NCI-H1436 (cell line): Measurements from ENCODE around the gene ZC3H7A.
"Not testable (repeated sequence)": the region's sequence is repeated elsewhere in the genome, so short reads cannot be mapped to it uniquely, and the experiment has no call there.

ENCODE experiments used
- DNase-seq: peaks from one replicate; lab custom pipeline; 2025; lab: John Stamatoyannopoulos, UW

The ZC3H7A gene

DNA sequence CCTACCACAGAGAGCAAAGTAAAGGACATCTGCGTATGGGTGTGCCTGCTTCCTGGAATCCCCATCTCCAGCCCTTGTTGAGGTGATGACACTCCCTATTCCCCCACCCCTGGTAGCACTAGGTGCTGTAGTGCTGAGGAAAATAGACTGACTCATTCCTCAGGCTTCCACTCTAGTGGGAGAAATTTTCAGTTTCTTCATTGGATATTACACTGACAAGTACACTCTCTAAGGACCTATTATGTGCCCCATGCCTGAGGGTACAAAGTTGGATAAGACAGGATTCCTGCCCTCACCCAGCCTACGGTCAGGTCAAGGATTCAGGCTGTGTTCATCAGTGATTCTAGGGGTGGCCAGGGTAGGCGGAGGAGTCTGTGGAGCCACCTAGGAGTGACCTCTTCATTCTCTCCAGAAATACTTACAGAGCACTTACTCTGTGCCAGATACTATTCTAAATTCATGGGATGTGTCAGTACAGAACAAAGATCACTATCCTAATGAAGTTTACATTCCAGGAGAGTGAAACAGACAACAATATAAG, 4.5 kb upstream of the ZC3H7A start:
- no peak for DNase-seq

DNA sequence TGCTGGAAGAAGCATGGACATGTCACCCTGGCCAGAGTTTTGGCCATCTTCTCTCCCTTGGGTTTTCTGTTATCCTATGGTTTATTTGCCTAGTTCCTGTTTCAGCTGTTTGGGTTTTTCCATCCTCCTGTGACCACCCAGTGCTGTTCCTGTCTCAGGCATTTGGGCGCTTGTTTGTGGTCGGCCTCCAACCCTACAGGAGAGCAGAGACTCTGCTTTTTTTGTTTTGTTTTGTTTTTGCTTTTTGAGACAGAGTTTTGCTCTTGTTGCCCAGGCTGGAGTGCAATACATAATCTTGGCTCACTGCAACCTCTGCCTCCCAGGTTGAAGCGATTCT, 3.3 kb upstream of the ZC3H7A start:
- no peak for DNase-seq

DNA sequence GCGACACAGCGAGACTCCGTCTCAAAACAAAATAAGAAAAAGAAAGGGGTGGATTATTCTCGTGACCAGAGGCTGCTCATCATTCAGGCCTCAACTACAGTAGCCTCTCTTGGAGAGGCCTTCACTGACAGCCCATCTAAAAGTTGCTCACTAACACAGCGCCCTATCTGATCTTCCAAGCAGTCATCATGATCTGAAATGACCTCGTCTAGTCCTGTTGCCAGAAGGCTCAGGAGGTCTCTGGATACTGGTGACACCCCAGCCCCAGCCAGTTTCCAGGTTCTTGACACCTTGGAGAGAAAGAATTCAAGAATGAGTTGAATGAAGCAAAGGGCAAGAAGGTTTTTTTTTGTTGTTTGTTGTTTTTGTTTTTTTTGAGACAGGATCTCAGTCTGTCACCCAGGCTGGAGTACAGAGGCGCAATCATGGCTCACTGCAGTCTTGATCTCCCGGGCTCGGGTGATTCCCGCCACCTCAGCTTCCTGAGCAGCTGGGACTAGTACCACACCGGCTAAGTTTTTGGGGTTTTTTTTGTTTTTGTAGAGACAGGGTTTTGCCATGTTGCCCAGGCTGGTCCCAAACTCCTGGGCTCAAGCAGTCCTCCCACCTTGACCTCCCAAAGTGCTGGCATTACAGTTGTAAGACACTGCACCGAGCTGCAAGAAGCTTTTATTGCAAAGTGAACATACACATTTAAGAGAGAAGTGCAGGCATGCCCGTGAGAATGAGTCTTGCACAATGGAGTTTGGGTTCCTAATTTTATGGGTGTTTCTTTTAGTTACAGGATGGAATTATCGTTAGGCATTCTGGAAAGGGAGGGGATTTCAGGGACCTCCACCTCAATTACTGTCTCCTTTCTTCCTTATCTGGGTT, 2.7 kb upstream of the ZC3H7A start:
- no peak for DNase-seq

DNA sequence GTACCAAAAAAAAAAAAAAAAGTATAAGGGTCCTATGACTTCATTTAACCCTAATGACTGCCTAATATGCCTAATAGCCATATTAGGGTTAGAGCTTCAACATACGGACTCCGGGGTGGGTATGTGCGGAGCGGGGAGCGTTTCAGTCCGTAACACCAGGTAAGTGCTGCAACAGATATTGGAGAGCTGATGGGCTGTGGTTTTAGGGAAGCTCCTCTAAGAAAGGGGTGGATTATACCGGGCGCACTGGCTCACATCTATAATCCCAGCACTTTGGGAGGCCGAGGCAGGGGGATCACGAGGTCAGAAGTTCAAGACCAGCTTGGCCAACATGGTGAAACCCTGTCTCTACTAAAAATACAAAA, 1.9 kb upstream of the ZC3H7A start:
- no peak for DNase-seq

DNA sequence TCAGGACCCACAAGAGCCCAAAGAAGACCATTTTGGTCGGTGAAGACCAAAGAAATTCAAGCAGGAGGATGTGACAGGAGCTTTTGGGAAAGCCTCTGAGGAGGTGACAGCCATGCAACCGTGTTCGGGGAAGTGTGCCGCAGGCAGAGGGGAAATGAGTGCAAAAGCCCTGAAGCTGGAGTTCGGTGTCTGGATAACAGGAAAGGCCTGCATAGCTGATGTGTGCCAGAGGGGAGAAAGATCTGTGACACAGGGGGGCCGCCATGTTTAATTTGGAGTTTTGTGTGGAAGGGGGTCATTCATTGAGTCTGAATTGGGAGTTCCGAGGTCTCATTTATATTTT, 870 bp upstream of the ZC3H7A start:
- DNase-seq, result no peak

DNA sequence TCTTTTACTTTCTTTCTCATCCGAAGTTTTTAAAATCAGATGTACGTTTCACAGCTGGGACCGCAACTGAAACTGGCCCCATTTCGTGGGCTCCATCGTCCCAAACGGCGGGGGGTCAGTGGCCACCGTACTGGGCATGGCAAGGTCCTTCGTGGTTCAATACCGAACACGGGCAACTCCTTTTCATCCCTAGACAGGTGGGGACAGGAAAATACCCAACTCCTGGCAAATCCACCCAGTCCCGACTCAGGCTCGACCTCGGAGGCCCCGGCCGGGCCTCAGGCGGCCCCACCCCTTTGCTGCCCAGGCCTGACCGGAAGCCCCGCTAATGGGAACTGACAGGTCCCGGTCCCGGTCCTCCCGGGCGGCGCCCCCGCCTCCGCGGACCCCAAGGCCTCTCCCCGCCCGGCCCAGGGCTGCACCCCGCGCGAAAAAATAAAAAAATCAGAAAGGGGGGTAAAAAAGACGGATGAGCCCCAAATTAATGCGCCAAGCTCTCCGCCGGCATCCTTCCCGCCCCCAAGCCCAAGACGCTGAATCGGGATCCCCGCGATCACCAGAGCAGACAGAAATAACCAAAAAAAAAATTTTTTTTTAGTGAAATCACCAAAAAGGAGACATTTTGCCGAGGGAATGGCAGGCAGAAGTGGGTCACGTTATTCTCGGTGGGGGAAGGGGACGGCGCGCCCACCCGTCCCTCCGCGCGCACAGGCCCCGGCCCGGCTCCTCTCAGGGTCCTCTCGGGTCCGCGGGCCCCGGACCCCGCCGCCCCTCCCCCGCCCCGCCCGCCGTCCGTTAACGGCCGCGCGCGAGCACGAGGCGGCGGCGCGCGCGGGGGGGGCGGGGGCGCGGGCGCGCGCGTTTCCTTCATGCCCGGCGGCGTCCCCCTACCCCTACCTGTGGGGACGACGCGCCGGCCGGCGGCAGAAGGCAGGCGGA, 562 bp downstream of the ZC3H7A start:
- no peak for DNase-seq

DNA sequence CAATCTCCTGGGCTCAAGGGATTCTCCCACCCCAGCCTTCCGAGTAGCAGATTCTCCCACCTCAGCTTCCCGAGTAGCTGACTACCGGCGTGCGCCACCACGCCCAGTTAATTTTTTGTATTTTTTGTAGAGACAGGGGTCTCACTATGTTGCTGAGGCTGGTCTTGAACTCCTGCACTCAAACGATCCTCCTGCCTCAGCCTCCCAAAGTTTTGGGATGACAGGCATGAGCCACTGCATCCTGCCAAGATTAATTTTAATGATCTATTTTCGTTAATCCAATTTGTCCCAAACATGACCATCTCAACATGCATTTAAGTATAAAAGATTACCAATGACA, 1.2 kb downstream of the ZC3H7A start:
- DNase-seq, result no peak

DNA sequence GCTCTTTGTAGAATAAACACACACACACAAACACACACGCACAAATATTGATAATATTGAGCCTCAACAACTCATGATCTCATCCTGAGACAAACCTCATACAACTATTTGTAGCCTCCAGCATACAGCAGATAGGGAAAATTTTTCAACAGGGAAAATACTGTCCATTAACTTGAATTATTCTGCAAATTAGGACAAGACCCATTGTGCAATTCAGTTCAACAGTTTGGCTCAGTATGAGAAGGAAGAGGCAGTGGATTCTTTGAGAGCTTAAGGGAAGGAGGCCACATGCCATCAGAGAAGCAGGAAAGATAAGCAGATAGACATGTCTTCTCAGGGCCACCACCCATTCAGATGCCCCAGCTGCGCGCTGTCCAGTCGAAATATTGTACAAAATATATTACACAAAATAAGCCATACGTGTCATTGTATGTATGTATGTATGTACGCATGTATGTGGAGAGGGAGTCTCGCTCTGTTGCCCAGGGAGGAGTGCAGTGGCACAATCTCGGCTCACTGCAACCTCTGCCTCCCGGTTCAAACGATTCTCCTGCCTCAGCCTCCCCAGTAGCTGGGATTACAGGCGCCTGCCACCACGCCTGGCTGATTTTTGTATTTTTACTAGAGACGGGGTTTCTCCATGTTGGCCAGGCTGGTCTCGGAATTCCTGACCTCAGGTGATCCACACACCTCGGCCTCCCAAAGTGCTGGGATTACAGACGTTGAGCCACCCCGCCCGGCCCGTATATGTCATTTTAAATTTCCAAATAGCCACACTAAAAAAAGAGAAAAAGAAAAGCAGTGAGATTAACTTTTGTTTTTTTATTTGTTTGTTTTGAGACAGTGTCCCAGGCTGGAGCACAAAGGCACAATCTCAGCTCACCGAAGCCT, 1.8 kb downstream of the ZC3H7A start:
- DNase-seq, result no peak

DNA sequence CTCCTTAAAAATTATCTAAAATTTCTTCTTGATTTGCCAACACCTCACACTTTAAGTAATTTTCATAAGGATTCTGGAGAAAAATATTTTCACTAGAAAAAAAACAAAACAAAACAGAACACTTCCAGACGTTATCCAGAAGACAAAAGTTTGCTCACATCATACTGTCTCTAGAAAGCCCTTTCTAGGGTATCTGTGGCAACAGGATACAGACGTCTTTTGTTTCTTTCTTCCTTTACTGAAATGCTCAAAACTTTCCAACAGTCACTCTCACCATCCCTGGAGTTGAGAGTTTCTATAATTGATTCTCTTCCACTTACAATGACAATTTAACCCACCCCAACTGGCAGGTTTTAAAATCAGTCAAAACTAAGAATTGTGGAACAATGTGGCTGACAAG, 2.6 kb downstream of the ZC3H7A start:
- DNase-seq, result no peak

DNA sequence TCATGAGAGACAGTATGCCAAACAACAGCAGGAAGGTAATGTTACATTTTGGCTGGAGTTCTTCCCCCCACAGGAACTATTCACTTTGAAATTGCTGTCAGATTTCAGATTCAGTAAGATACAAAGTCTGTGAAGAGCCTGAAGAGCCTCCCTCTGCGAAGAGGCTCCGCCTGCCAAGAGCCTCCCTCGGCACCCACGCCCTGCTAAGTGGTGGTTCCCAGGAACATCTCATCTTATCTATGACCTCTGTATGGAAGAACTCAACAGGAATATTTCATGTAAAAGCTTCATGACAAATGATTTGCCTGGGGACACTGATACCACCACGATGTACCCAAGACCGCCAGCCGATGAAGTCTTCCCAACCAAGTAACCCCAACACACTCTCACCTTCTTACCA, 3.2 kb downstream of the ZC3H7A start:
- no peak for DNase-seq

DNA sequence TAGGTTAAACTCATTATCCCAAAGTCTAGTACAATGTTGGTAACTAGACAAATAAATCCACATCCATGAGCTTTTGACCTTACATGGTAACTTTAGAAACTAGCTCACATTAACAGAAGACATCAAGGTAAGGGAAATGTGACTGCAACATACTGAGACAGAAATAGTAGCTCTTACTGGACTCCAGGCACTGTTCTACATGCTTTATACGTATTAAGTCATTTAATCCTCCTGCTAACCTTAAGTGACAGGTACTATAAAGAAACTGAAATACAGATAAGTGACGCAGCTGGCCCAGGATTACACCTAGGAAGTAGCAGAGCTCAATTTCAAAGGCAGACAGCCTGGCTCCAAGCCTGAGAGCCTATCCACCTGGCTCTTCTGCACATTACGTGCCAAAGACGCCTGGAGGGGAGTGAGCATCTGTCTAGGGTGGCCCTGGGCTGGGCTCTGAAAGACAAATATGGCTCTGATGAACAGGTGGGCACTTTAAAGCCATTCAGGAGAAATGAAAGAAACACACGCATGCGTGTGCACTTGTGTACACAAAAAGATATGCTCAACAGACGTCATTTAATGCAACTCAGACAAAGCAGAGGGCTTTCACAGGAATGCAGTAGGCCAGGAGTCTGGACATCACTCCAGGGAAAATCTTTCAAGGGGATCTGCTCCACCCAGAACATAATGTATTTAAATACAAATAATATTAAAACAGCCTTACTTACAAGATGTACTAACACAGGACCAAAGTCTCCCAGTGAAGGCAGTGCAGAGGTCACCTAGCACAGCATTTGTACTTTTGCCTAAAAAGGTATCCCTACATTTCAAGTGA, 4.4 kb downstream of the ZC3H7A start:
- DNase-seq, result peak; percentile 95

DNA sequence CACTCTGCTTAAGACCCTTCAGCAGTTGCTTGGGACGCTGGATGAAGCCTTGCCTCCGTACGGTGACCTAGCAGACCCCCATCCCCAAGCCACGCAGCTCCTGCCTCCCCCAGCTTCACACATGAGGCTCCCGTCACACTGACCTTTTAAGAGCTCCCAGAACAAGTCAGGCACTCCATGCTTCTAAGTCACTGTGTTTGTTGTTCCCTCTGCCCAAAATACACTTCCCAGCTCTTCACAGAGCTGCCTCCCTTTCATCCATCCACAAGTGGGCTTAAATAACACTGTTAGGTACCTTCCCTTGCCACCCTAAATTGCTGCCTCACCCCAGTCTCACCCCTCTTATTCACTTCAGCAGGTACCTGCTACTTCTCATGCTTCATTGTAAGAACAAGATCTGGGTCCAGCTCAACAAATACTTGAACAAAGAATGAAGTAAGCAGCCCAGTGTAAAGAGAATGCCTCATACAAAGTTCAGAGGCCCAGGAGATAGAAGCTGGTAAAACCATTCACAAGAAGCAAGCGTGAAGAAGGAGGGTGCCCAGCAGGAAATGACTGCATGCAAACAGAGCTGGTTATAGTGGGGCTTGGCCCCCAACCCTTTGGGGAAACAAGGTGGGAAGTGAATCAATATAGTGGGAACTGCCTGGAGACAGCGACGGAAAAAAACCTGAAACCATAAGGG, 5.8 kb downstream of the ZC3H7A start:
- DNase-seq, result peak; percentile 29

DNA sequence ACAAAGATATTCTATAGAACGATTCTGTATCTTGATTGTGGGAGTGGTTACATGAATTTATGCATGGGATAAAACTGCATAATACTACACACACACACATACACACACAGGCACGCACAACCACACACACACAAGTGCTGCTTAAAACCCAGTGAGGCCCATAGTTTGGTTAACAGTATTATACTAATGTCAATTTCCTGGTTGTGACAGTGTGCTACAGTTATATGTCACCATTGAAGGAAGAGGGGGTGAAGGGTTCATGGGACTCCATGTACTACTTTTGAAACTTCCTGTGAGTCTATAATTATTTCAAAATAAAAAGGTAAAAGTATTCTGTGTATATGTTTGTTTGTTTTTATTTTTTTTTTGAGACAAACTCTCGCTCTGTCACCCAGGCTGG, 8.1 kb downstream of the ZC3H7A start:
- no peak for DNase-seq

DNA sequence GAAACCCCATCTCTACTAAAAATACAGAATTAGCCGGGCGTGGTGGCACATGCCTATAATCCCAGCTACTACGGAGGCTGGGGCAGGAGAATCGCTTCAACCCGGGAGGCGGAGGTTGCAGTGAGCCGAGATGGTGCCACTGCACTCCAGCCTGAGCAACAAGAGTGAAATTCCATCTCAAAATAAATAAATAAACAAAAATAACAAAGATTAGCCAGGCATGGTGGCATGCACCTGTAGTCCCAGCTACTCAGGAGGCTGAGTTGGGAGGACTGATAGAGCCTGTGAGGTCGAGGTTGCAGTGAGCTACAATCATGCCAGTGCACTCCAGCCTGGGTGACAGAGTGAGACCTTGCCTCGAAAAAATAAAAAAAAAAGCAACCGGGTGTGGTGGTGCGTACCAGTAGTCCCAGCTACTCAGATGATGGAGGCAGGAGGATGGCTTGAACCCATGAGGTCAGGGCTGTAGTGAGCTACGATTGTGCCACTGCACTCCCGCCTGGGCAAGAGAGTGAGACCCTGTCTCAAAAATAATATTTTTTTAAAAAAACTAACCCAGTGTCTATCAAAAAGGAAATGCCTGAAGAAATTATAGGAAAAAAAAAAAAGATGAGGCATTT, 12.0 kb downstream of the ZC3H7A start:
- not testable (repeated sequence) for DNase-seq

DNA sequence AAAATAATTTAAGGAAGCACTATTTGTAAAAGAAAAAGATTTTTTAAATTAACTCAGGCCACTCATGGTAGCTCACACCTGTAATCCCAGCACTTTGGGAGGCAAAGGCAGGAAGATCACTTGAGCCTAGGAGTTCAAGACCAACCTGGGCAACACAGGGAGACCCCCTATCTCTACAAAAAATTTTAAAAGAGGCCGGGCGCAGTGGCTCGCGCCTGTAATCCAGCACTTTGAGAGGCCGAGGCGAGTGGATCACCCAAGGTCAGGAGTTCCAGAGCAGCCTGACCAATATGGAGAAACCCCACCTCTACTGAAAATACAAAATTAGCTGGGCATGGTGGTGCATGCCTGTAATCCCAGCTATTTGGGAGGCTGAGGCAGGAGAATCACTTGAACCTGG, 12.7 kb downstream of the ZC3H7A start:
- DNase-seq, result not testable (repeated sequence)

DNA sequence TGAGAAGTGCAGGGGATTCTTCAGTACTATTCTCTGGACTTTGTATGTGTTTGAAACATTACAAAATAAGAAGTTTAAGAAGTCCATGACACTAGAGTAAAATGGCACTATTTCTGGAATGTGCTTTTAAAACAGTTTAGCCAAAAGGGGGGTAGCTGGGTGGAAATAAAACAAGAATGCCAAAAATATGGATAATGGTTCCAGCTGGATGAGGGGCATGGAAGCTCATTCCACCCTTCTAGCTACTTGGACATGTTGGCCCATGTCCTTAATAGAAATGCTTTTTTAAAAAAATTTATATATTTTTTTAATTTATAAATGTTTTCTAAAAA, 13.1 kb downstream of the ZC3H7A start:
- DNase-seq, result no peak

DNA sequence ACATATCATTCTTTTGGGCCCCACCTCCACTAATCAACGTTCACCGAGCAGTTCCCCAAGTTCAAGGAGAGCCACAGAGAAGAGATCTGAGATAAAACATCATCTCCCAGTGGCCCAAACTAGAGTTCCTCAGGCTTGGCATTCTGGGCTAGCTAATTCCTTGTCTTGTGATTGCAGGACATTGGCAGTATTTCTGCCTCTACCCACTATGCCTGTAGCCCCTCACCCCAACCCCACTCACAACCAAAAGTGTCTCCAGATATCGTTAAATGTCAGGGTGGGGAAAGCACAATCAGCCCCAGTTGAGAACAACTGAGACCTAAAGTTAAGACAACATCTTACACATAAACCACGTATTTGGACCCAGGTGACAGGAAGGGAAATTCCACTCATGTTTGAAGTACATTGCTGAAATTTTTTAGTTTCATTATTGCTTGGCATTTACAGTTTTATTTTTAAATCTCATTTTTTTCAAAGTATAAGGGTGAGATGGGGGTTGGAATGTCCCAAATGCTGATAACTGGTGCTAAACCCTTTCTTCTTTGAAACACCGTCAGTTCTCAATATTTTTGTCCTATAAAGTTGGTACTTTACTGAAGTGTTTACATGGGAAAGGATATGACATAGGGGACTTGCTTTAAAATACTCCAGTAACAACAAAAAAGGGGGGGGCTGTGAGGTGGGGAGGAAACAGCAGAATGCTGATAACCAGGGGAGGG, 13.6 kb downstream of the ZC3H7A start:
- DNase-seq, result no peak

DNA sequence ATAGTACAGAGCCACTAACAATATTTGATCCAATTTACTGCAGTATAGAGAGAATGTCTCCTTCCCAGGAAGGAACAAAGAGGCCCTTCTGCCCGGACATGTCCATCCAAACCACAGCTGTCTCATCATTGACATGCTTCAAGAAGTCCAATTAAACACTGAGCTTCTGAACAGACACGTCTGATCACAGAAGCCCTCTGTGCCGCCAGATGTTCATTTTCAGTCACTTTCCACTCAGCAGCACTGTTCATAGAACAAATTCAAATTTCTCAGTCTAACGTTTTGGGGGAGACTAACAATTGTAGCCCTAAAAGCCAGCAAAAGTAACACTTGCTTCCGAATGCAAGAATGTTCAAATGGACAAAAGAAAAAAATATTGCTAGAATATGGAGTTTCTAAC, 15.3 kb downstream of the ZC3H7A start:
- peak; percentile 18 for DNase-seq

DNA sequence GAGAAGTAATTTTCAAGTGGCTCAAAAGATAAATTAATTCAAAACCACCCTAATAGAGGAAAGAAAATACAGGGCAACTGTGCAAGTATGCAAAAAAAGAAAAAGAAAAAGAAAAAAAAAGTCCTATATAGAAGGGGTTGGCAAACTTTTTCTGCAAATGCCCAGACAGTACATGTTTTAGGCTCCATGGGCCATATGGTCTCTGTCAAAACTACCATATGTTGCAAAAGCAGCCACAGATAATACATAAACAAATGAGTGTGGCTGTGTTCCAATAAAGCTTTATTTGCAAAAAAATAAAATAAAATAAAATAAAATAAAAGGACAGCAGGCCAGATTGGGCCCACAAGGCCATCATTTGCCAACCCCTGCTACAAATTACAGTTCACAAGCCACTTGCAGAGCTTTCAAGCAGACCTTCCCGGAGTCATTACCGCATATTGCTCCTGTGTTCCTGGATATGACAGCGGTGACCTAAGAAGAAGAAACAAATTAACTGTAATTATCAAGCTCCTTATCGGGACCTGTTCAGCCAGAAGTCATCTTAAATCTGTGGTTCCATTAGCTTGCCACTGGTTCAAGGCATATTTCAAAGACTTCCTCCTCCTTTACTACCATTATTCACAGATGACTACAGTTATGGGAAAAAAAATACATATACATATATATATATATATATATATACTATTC, 15.9 kb downstream of the ZC3H7A start:
- no peak for DNase-seq
